ENCODE data around the gene RPTN.

- TF ChIP-seq ZNF274 (IDR thresholded peaks at IDR 0.05; ENCODE audit: low read depth, low read length) (no peak), YY1 (IDR thresholded peaks at IDR 0.05; ENCODE audit: insufficient read depth, insufficient read length) (no peak), SUZ12 (IDR thresholded peaks at IDR 0.05; ENCODE audit: extremely low read depth, insufficient read depth, insufficient read length) (no peak)
Observed at GRCh38 chr1:152118915-152119314, 40.1 kb downstream of the RPTN start.

Data from NT2/D1 (cell line).